Fibroblast of lung (primary cell): ENCODE results near the gene SVIP. TPM values are rescaled to one million over a fixed set of nuclear protein-coding genes. Genes with fewer than 3 reads are reported as not detected.

Experiments
- DNase-seq, 2 donors: peaks; one replicate each; pipeline versions ENCODE4 v3.0.0 to v3.0.0-alpha.2; 2010; ENCODE audit warnings: low read depth in 2 of 2
- H2AFZ ChIP-seq: 2 replicates; pipeline ENCODE4 v1.5.1; 2012; ENCODE audit warnings: low read length, control low read depth, inconsistent platforms
- H3K27ac ChIP-seq: 2 replicates; pipeline ENCODE4 v1.5.1; 2011; ENCODE audit warnings: low read length, control low read depth; ENCODE audit not compliant: insufficient read depth
- H3K27me3 ChIP-seq: 2 replicates; pipeline ENCODE4 v1.5.1; 2011; ENCODE audit warnings: mild to moderate bottlenecking, low read length; ENCODE audit not compliant: control insufficient read depth, insufficient read depth
- H3K36me3 ChIP-seq: 2 replicates; pipeline ENCODE4 v1.5.1; 2011; ENCODE audit warnings: low read length; ENCODE audit not compliant: control insufficient read depth, insufficient read depth
- H3K4me1 ChIP-seq: 2 replicates; pipeline ENCODE4 v1.5.1; 2011; ENCODE audit warnings: low read length; ENCODE audit not compliant: control insufficient read depth, insufficient read depth; ENCODE audit errors: extremely low read depth
- H3K4me2 ChIP-seq: 2 replicates; pipeline ENCODE4 v1.5.1; 2011; ENCODE audit warnings: low read length, control low read depth; ENCODE audit not compliant: insufficient read depth; ENCODE audit errors: extremely low read depth
- H3K4me3 ChIP-seq, 4 experiments: fragments of 200-600 bp in 1 of 4; sonication (generic) in 1 of 4; replicated peaks in 1 of 4; 2 replicates each; pipeline ENCODE4 v1.5.1; 2011 to 2016; ENCODE audit warnings: low read length in 4 of 4, low read depth in 3 of 4, mild to moderate bottlenecking in 3 of 4, control low read depth in 2 of 4, inconsistent platforms in 1 of 4, mixed read lengths in 1 of 4; ENCODE audit not compliant: insufficient read depth in 1 of 4; ENCODE audit errors: control extremely low read depth in 1 of 4
- H3K79me2 ChIP-seq: 2 replicates; pipeline ENCODE4 v1.5.1; 2012; ENCODE audit warnings: mild to moderate bottlenecking, low read length, inconsistent platforms; ENCODE audit not compliant: control insufficient read depth, insufficient read depth
- H3K9ac ChIP-seq: 2 replicates; pipeline ENCODE4 v1.5.1; 2011; ENCODE audit warnings: mild to moderate bottlenecking, low read length, control low read depth; ENCODE audit not compliant: insufficient read depth
- H3K9me3 ChIP-seq: 2 replicates; pipeline ENCODE4 v1.5.1; 2012; ENCODE audit warnings: low read depth, low read length; ENCODE audit not compliant: control insufficient read depth, insufficient read depth
- H4K20me1 ChIP-seq: 2 replicates; pipeline ENCODE4 v1.5.1; 2011; ENCODE audit warnings: low read length; ENCODE audit not compliant: control insufficient read depth, insufficient read depth; ENCODE audit errors: extremely low read depth
- CTCF ChIP-seq, 2 donors: IDR thresholded peaks in 1 of 2; conservative IDR thresholded peaks in 1 of 2; 1 replicate in 1 of 2; 2 replicates in 1 of 2; pipeline ENCODE4 v1.5.1; 2011 to 2012; ENCODE audit warnings: low read length in 2 of 2, control low read depth in 1 of 2, inconsistent platforms in 1 of 2, low read depth in 1 of 2, mild to moderate bottlenecking in 1 of 2
- EZH2 ChIP-seq: IDR thresholded peaks from 2 replicates; pipeline ENCODE4 v1.5.1; 2012; ENCODE audit warnings: low read length, control low read depth, mild to moderate bottlenecking; ENCODE audit errors: missing control alignments
- polyA plus RNA-seq, 2 donors: library from polyadenylated mRNA; depleted of rRNA in 1 of 2; stranded (reverse) in 1 of 2; unstranded in 1 of 2; fragments of >200 nt; gene quantifications; 2 replicates each; pipeline ENCODE4 v1.2.1, GENCODE V29; 2011 to 2012; ENCODE audit warnings: missing spikeins in 1 of 2
- total RNA-seq: library from RNA; depleted of rRNA; stranded (reverse); fragments of >200 nt; gene quantifications from 2 replicates; pipeline ENCODE4 v1.2.1, GENCODE V29; 2014

SVIP gene
- total and polyA plus RNA-seq, 2 donors (not counting 1 experiment from before 2014, with no cell fraction given) = 5.3 to 6.0 TPM

DNA sequence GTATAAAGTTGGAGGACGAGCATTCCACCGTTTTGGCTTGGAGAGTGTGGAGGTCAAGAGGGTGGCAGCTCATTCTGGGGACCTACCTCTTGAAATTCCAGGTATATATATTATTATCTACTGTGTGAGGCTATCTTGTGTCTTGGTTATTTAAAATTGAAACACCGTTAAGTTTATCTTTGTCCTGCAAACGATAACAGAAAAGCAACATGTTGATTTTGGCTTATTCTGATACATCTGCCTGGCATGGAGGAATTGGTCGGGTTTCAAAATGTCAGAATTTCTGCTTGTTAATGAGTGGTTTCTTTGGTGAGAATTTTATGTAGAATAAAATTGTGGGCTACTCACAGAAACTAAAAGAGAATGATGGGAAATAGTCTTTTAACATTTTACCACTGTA is 54.4 kb downstream of the SVIP start:
- Histone ChIP-seq H3K79me2 (no peaks in the 10 kb centered on the region), H3K27ac (no peak overlapping the region), H2AFZ (no peak overlapping the region), H3K9me3 (no peaks in the 10 kb centered on the region), H3K9ac (no peak overlapping the region), H3K4me2 (no peak overlapping the region), H3K4me1 (no peaks in the 10 kb centered on the region), H4K20me1 (no peaks in the 10 kb centered on the region), H3K4me3 (no peak overlapping the region), H3K27me3 (no peaks in the 10 kb centered on the region), H3K36me3 (no peaks in the 10 kb centered on the region)
- no peak for DNase-seq
- no peak for TF ChIP-seq EZH2
- no peak for TF ChIP-seq CTCF (conservative IDR thresholded peaks at IDR 0.05 in 1 of 2, IDR thresholded peaks at IDR 0.05 in 1 of 2; ENCODE audit: low read depth in 1 of 2, low read length in 2 of 2)

DNA sequence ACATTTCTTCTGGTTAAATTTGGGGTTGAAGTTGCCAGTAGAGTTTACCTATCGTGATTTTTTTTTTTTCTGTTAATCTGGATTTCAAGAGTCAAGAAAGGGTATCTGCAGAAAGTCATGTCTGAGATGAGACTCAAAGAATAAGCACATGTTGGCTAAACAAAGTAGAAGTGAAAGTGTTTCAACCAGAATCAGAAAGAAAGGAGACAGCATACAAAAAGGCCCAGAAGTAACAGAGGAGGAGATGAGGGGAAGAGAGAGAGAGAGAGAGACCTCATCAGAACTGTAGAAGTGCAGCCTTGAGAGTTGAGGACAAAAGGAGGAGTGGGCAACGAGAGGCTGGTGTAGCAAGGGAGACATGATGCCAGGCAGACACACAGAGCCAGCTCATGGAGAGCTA is 54.9 kb downstream of the SVIP start:
- Histone ChIP-seq H3K27ac (no peak overlapping the region), H3K4me1 (no peaks in the 10 kb centered on the region), H3K79me2 (no peaks in the 10 kb centered on the region), H3K4me3 (no peak overlapping the region), H3K27me3 (no peaks in the 10 kb centered on the region), H3K36me3 (no peaks in the 10 kb centered on the region), H3K9me3 (no peaks in the 10 kb centered on the region), H2AFZ (no peak overlapping the region), H3K9ac (no peak overlapping the region), H3K4me2 (no peak overlapping the region), H4K20me1 (no peaks in the 10 kb centered on the region)
- DNase-seq = no peak
- TF ChIP-seq EZH2 (no peak), CTCF (conservative IDR thresholded peaks at IDR 0.05 in 1 of 2, IDR thresholded peaks at IDR 0.05 in 1 of 2; ENCODE audit: low read depth in 1 of 2, low read length in 2 of 2) (no peak)

DNA sequence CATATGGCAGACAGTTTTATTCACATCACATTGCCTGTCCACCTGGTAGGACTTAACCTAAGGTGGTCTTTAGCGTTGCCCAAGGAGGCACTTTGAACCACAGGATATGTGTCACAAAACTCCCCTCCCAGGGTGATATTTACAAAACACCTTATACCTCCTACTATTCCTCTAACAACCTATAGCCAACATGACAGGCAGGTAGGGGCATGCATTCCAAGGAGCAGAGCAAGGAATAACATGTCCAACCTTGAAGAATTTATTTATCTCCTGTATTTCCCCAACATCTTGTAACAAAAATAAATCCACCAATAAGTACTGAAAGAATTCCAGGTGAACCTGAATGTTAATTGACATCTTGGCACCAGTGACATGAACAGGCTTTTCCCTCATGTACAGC is 60.5 kb downstream of the SVIP start:
- no peak for DNase-seq
- Histone ChIP-seq H3K36me3 (no peaks in the 10 kb centered on the region), H3K79me2 (no peaks in the 10 kb centered on the region), H3K9me3 (no peaks in the 10 kb centered on the region), H4K20me1 (no peaks in the 10 kb centered on the region), H3K27me3 (no peaks in the 10 kb centered on the region), H3K4me1 (no peaks in the 10 kb centered on the region), H3K4me3 (no peak overlapping the region), H3K4me2 (no peak overlapping the region), H3K27ac (no peak overlapping the region), H3K9ac (no peak overlapping the region), H2AFZ (no peak overlapping the region)
- no peak for TF ChIP-seq EZH2
- no peak for TF ChIP-seq CTCF (conservative IDR thresholded peaks at IDR 0.05 in 1 of 2, IDR thresholded peaks at IDR 0.05 in 1 of 2; ENCODE audit: low read depth in 1 of 2, low read length in 2 of 2)

Other genes with a start within 250 kb of the SVIP start
- 11.8 and 15.9 TPM in 2 replicates for gene FANCF, start 204.0 kb downstream of the SVIP start, total RNA-seq
- gene FANCF, start 204.0 kb downstream of the SVIP start, polyA plus RNA-seq = 4.3 and 4.9 TPM in 2 replicates
- gene GAS2, start 163.2 kb downstream of the SVIP start, total RNA-seq = 0.77 and 1.2 TPM in 2 replicates
- gene GAS2, start 163.2 kb downstream of the SVIP start, polyA plus RNA-seq = 0.27 and 0.36 TPM in 2 replicates
- gene CCDC179, start 30.7 kb upstream of the SVIP start, total RNA-seq = not detected in 2 replicates
- gene CCDC179, start 30.7 kb upstream of the SVIP start, polyA plus RNA-seq = not detected in 2 replicates